H1 (cell line): ENCODE measurements around the gene OR13A1. TPM values are rescaled to one million over a fixed set of nuclear protein-coding genes. Genes with fewer than 3 reads are reported as not detected.
"Not testable (repeated sequence)": the region's sequence is repeated elsewhere in the genome, so short reads cannot be mapped to it uniquely, and the experiment has no call there.

ENCODE experiments used
- CTCF ChIA-PET: fragments of 300-600 bp; sonication (Branson Sonifier 250); formaldehyde crosslinking; loops from one replicate; lab custom pipeline; 2021; ENCODE audit not compliant: partially characterized antibody; lab: Charles Lee
- POLR2A ChIA-PET: fragments of 300-600 bp; sonication (Branson Sonifier 250); formaldehyde crosslinking; loops from one replicate; lab custom pipeline; 2021; ENCODE audit warnings: inconsistent platforms; ENCODE audit not compliant: partially characterized antibody; lab: Charles Lee
- DNase-seq, 2 experiments: peaks; one replicate each; pipeline versions ENCODE4 v3.0.0 to v3.0.0-alpha.2; 2010 to 2022; ENCODE audit warnings: low spot score in 2 of 2, low read depth in 1 of 2, mixed read lengths in 1 of 2
- FAIRE-seq: peaks from 2 replicates; lab custom pipeline; 2011; peaks lifted over from hg19 to GRCh38; lab: Jason Lieb, UNC
- H2AFZ ChIP-seq: 2 replicates; pipeline ENCODE4 v1.8.1; 2012; ENCODE audit warnings: low read length, inconsistent platforms
- H2AK5ac ChIP-seq: 2 replicates; pipeline ENCODE4 v1.6.1; 2013; ENCODE audit warnings: low read depth, low read length
- H2BK120ac ChIP-seq: replicated peaks from 2 replicates; pipeline ENCODE3; 2013; ENCODE audit warnings: low read depth, low read length, inconsistent platforms
- H2BK12ac ChIP-seq: 2 replicates; pipeline ENCODE4 v1.6.1; 2013; ENCODE audit warnings: low read depth, low read length
- H2BK15ac ChIP-seq: 2 replicates; pipeline ENCODE4 v1.6.1; 2013; ENCODE audit warnings: low read length
- H2BK20ac ChIP-seq: 2 replicates; pipeline ENCODE4 v1.6.1; 2013; ENCODE audit warnings: low read length
- H2BK5ac ChIP-seq: 2 replicates; pipeline ENCODE4 v1.6.1; 2013; ENCODE audit warnings: low read depth, low read length
- H3K14ac ChIP-seq: 2 replicates; pipeline ENCODE4 v1.6.1; 2013; ENCODE audit warnings: inconsistent platforms; ENCODE audit not compliant: insufficient read length
- H3K18ac ChIP-seq: 2 replicates; pipeline ENCODE4 v1.6.1; 2013; ENCODE audit warnings: low read length; ENCODE audit errors: extremely low read depth
- H3K23ac ChIP-seq: 2 replicates; pipeline ENCODE4 v1.6.1; 2013; ENCODE audit warnings: inconsistent platforms; ENCODE audit not compliant: insufficient read length
- H3K23me2 ChIP-seq: 2 replicates; pipeline ENCODE4 v1.6.1; 2013; ENCODE audit warnings: low read depth, low read length
- H3K27ac ChIP-seq: 2 replicates; pipeline ENCODE4 v1.6.1; 2011; ENCODE audit warnings: low read depth, low read length, inconsistent platforms
- H3K27me3 ChIP-seq, 4 experiments: replicated peaks in 1 of 4; 1 replicate in 1 of 4; 2 replicates in 3 of 4; pipeline versions ENCODE4 v1.6.1 to v1.8.1; 2011 to 2013; ENCODE audit warnings: low read length in 3 of 4, mild to moderate bottlenecking in 3 of 4, inconsistent platforms in 2 of 4, mixed read lengths in 2 of 4, moderate library complexity in 1 of 4; ENCODE audit not compliant: control insufficient read depth in 3 of 4, insufficient read depth in 3 of 4; ENCODE audit errors: extremely low read depth in 1 of 4
- H3K36me3 ChIP-seq, 4 experiments: 2 replicates each; pipeline versions ENCODE4 v1.6.1 to v1.8.1; 2011 to 2013; ENCODE audit warnings: mild to moderate bottlenecking in 4 of 4, low read length in 3 of 4, moderate library complexity in 2 of 4, control low read depth in 1 of 4, inconsistent platforms in 1 of 4; ENCODE audit not compliant: insufficient read depth in 4 of 4, control insufficient read depth in 2 of 4
- H3K4ac ChIP-seq: replicated peaks from 2 replicates; pipeline ENCODE3; 2013; ENCODE audit warnings: low read length, low read depth, mixed read lengths, inconsistent platforms; ENCODE audit not compliant: insufficient read length
- H3K4me1 ChIP-seq, 4 experiments: replicated peaks in 1 of 4; 1 replicate in 1 of 4; 2 replicates in 3 of 4; pipeline versions ENCODE4 v1.6.1 to v1.8.1; 2011 to 2013; ENCODE audit warnings: low read length in 3 of 4, inconsistent platforms in 2 of 4, mixed read lengths in 1 of 4; ENCODE audit not compliant: insufficient read depth in 4 of 4, control insufficient read depth in 3 of 4
- H3K4me2 ChIP-seq, 2 experiments: 2 replicates each; pipeline versions ENCODE4 v1.6.1 to v1.8.1; 2011 to 2013; ENCODE audit warnings: low read depth in 2 of 2, low read length in 2 of 2, control low read depth in 1 of 2, inconsistent platforms in 1 of 2, mild to moderate bottlenecking in 1 of 2; ENCODE audit not compliant: insufficient read depth in 1 of 2
- H3K4me3 ChIP-seq, 4 experiments: fragments of 200-600, 300-600 bp in 1 of 4; sonication (generic), shearing (Covaris generic), sonication (Bioruptor Twin) in 1 of 4; 2 replicates each; pipeline versions ENCODE4 v1.5.1 to v1.8.1; 2011 to 2016; ENCODE audit warnings: low read length in 4 of 4, low read depth in 3 of 4, control low read depth in 2 of 4, inconsistent platforms in 2 of 4, mild to moderate bottlenecking in 2 of 4, mixed read lengths in 1 of 4, moderate library complexity in 1 of 4; ENCODE audit not compliant: insufficient read depth in 2 of 4; ENCODE audit errors: extremely low read depth in 1 of 4
- H3K56ac ChIP-seq: replicated peaks from 2 replicates; pipeline ENCODE3; 2013; ENCODE audit warnings: low read depth, mild to moderate bottlenecking, mixed read lengths, low read length, inconsistent platforms; ENCODE audit not compliant: insufficient read length
- H3K79me1 ChIP-seq: 2 replicates; pipeline ENCODE4 v1.6.1; 2013; ENCODE audit warnings: low read depth, low read length, control low read depth
- H3K79me2 ChIP-seq, 2 experiments: 2 replicates each; pipeline versions ENCODE4 v1.6.1 to v1.8.1; 2012 to 2013; ENCODE audit warnings: low read length in 2 of 2, mild to moderate bottlenecking in 2 of 2, inconsistent platforms in 1 of 2; ENCODE audit not compliant: insufficient read depth in 2 of 2, control insufficient read depth in 1 of 2
- H3K9ac ChIP-seq, 4 experiments: replicated peaks in 1 of 4; 1 replicate in 1 of 4; 2 replicates in 3 of 4; pipeline versions ENCODE4 v1.6.1 to v1.8.1; 2011 to 2013; ENCODE audit warnings: low read depth in 3 of 4, low read length in 3 of 4, control low read depth in 2 of 4, mild to moderate bottlenecking in 2 of 4, moderate library complexity in 2 of 4, inconsistent platforms in 1 of 4; ENCODE audit errors: extremely low read depth in 1 of 4
- H3K9me3 ChIP-seq, 2 experiments: 2 replicates each; pipeline versions ENCODE4 v1.6.1 to v1.8.1; 2012 to 2013; ENCODE audit warnings: mild to moderate bottlenecking in 2 of 2, moderate library complexity in 2 of 2, control low read depth in 1 of 2, inconsistent platforms in 1 of 2, low read depth in 1 of 2, low read length in 1 of 2, mixed read lengths in 1 of 2; ENCODE audit not compliant: insufficient read depth in 2 of 2
- H4K20me1 ChIP-seq, 2 experiments: replicated peaks in 1 of 2; 2 replicates each; pipeline versions ENCODE3 to v1.8.1; 2011 to 2013; ENCODE audit warnings: inconsistent platforms in 2 of 2, low read length in 2 of 2, mild to moderate bottlenecking in 1 of 2; ENCODE audit not compliant: insufficient read depth in 2 of 2, control insufficient read depth in 1 of 2
- H4K5ac ChIP-seq: 2 replicates; pipeline ENCODE4 v1.6.1; 2013; ENCODE audit warnings: low read length, low read depth, mixed read lengths, inconsistent platforms; ENCODE audit not compliant: insufficient read length
- H4K8ac ChIP-seq: 2 replicates; pipeline ENCODE4 v1.8.0; 2013; ENCODE audit warnings: mild to moderate bottlenecking, moderate library complexity, low read length, inconsistent platforms; ENCODE audit not compliant: insufficient read depth; ENCODE audit errors: extremely low read depth
- H4K91ac ChIP-seq: replicated peaks from 2 replicates; pipeline ENCODE3; 2013; ENCODE audit warnings: low read length, mixed read lengths, inconsistent platforms; ENCODE audit not compliant: insufficient read length
- WGBS, 2 experiments: shearing (Covaris generic) in 1 of 2; methylation state at CpG; one replicate each; pipeline versions ENCODE4 v1.1.6 to v1.1.7; 2013 to 2015; ENCODE audit warnings: low lambda C conversion rate in 2 of 2, mixed read lengths in 2 of 2, inconsistent platforms in 1 of 2, low coverage in 1 of 2, missing lambda C conversion rate in 1 of 2; ENCODE audit not compliant: insufficient replicate concordance in 2 of 2, insufficient coverage in 1 of 2, insufficient read length in 1 of 2; ENCODE audit errors: extremely low coverage in 1 of 2, missing lambda C conversion rate in 1 of 2; 5-methylcytosine and 5-hydroxymethylcytosine counted together
- polyA plus RNA-seq, 7 experiments: library from polyadenylated mRNA; depleted of rRNA in 3 of 7; stranded (reverse) in 5 of 7; unstranded in 2 of 7; fragments of >200 nt in 5 of 7; fragments of 200-250 nt in 2 of 7; gene quantifications; 1 replicate in 5 of 7; 2 replicates in 1 of 7; 4 replicates in 1 of 7; pipeline versions ENCODE4 v1.2.1 to v1.2.3, GENCODE V29; 2011 to 2013; ENCODE audit warnings: missing spikeins in 2 of 7, mixed read lengths in 2 of 7
- total RNA-seq: library from RNA; stranded (reverse); fragmentation: NEBNext Ultra II Directional; extraction: Animal tissue kit (Norgen Biotek cat#: 25700); gene quantifications from 2 replicates; pipeline ENCODE4 v1.2.1, GENCODE V29; 2021

The OR13A1 gene
- total and polyA plus RNA-seq, 2 of the 8 experiments (the other 6 are each of a cell fraction or from before 2014, with no cell fraction given) = 0.53 TPM; not detected in 1

DNA sequence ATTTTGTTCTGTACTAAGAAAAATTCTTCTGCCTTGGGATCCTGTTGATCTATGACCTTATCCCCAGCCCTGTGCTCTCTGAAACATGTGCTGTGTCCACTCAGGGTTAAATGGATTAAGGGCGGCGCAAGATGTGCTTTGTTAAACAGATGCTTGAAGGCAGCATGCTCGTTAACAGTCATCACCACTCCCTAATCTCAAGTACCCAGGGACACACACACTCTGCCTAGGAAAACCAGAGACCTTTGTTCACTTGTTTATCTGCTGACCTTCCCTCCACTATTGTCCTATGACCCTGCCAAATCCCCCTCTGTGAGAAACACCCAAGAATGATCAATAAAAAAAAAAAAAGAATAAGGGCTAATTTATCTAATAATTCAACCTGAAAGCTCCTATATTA lies 54.8 kb downstream of the OR13A1 start:
- H3K27me3 ChIP-seq, H2BK20ac ChIP-seq, H3K79me2 ChIP-seq, H3K23me2 ChIP-seq, H4K8ac ChIP-seq, H2BK5ac ChIP-seq, H3K4ac ChIP-seq, H2BK12ac ChIP-seq, H4K91ac ChIP-seq, H3K9ac ChIP-seq, H3K36me3 ChIP-seq, H2BK15ac ChIP-seq, H3K14ac ChIP-seq, H3K18ac ChIP-seq, H3K56ac ChIP-seq, H3K79me1 ChIP-seq, H3K4me1 ChIP-seq, H3K4me3 ChIP-seq, H4K20me1 ChIP-seq, H3K27ac ChIP-seq, FAIRE-seq, H3K23ac ChIP-seq, H2AFZ ChIP-seq, POLR2A ChIA-PET, DNase-seq, H2AK5ac ChIP-seq, H3K9me3 ChIP-seq, H2BK120ac ChIP-seq, H3K4me2 ChIP-seq, H4K5ac ChIP-seq: not testable (repeated sequence)
- 85% methylated on average over 3 of the region's 3 CpGs; no CpG with 5 or more reads in 1 of the 2 experiments for WGBS, 2 experiments
- CTCF ChIA-PET = interaction anchor here (1.0 kb wide), 1 partner anchor 10 kb away, joined by 3 read pairs; no protein-coding TSS in a partner anchor

DNA sequence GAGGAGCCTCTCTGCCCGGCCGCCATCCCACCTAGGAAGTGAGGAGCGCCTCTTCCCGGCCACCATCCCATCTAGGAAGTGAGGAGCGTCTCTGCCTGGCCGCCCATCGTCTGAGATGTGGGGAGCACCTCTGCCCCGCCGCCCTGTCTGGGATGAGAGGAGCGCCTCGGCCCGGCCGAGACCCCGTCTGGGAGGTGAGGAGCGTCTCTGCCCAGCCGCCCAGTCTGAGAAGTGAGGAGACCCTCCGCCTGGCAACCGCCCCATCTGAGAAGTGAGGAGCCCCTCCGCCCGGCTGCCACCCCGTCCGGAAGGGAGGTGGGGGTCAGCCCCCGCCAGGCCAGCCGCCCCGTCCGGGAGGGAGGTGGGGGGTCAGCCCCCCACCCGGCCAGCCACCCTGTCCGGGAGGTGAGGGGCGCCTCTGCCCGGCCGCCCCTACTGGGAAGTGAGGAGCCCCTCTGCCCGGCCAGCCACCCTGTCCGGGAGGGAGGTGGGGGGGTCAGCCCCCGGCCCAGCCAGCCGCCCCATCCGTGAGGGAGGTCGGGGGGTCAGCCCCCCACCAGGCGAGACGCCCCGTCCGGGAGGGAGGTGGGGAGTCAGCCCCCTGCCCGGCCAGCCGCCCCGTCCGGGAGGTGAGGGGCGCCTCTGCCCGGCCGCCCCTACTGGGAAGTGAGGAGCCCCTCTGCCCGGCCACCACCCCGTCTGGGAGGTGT lies 55.5 kb downstream of the OR13A1 start:
- H2AFZ ChIP-seq, H3K4ac ChIP-seq, H3K14ac ChIP-seq, POLR2A ChIA-PET, H4K8ac ChIP-seq, H3K4me3 ChIP-seq, H3K9ac ChIP-seq, H3K23ac ChIP-seq, H2AK5ac ChIP-seq, H3K36me3 ChIP-seq, DNase-seq, H3K9me3 ChIP-seq, H2BK12ac ChIP-seq, H4K91ac ChIP-seq, H4K20me1 ChIP-seq, H2BK15ac ChIP-seq, H3K79me1 ChIP-seq, H3K18ac ChIP-seq, H2BK120ac ChIP-seq, H3K27ac ChIP-seq, FAIRE-seq, H3K23me2 ChIP-seq, H2BK5ac ChIP-seq, H4K5ac ChIP-seq, H3K79me2 ChIP-seq, H3K27me3 ChIP-seq, H2BK20ac ChIP-seq, H3K56ac ChIP-seq, H3K4me2 ChIP-seq, H3K4me1 ChIP-seq, CTCF ChIA-PET: not testable (repeated sequence)
- 98% methylated on average over 14 of the region's 50 CpGs; no CpG with 5 or more reads in 1 of the 2 experiments for WGBS, 2 experiments
